Measurements from ENCODE around the gene DDX41. TPM values are rescaled to one million over a fixed set of nuclear protein-coding genes. Genes with fewer than 3 reads are reported as not detected.

The DDX41 gene
- total and polyA plus RNA-seq, 2 of the 13 experiments (the other 11 are each of a cell fraction or from before 2014, with no cell fraction given): 62.8 to 105 TPM

DNA sequence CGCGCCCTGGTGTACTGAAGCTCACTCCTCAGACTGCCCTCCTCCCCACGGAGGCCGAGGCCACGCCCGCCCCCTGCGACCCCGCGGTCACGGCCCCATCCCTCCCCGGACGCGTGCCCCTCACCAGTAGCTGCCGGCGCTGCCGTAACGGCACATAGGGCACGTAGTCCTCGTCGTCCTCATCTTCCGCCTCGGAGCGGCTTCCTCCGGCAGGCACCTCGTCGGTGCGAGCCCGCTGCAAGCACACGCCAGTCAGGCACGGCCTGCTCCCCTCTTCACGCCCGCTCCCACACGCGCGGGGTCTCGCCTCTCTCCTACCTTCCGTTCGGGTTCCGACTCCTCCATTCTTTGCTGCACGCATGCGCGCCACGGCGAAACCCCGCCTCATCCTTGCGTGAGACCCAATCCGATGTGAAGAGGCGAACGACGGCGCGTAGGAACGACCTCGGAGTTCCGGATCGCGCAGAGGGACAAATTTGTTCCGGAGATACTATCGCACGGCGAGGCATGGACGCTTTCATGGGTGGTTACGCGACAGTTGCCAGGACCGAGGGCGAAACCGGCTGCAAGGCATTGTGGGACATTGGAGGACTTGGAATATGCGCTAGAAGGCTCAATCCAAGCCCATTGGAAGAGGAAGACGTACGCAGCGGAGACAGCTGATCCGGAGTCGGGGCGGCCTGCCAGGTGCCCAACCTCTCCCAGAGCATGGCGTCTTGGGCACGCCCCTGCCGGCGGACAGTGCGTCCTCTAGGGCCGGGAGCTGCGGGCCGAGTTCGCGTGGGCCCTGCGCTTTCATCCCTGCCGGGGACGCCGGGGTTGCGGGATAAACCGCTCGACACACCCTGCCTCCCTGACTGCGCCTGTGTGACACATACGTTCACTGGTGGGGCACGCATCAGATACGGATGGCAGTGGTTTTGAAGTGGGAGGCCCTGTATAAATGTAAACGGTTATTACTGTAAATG, at the start of gene DDX41 (continued):
- 0 out of 2 replicates have a peak, but pooled peaks have one; percentile 31 for TF ChIP-seq ZNF3 (CRISPR knock-in tag; IDR thresholded peaks at IDR 0.05)
- no peak for TF ChIP-seq ZNF121 (CRISPR knock-in tag; IDR thresholded peaks at IDR 0.05)
- peak; percentile 99 for TF ChIP-seq THAP9 (CRISPR knock-in tag; IDR thresholded peaks at IDR 0.05; ENCODE audit: borderline replicate concordance)
- peak; percentile 100 for TF ChIP-seq GATAD1 (CRISPR knock-in tag; IDR thresholded peaks at IDR 0.05)
- peak; percentile 55 for TF ChIP-seq HIVEP1 (CRISPR knock-in tag; IDR thresholded peaks at IDR 0.05)
- TF ChIP-seq ZFP90 (CRISPR knock-in tag; IDR thresholded peaks at IDR 0.05; ENCODE audit: borderline replicate concordance): peak; percentile 87
- TF ChIP-seq AGO1 (IDR thresholded peaks at IDR 0.05; ENCODE audit: low read depth, low read length, poor library complexity, severe bottlenecking): peak; percentile 86
- peak; percentile 82; the same call in 1 of the 2 replicates for TF ChIP-seq ZNF780A (CRISPR knock-in tag; IDR thresholded peaks at IDR 0.05)
- 0 out of 2 replicates have a peak, but pooled peaks have one; percentile 15 for TF ChIP-seq ZNF251 (CRISPR knock-in tag; IDR thresholded peaks at IDR 0.05)
- TF ChIP-seq KDM2A (CRISPR knock-in tag; IDR thresholded peaks at IDR 0.05; ENCODE audit: borderline replicate concordance, low read depth): peak; percentile 99
- no peak; the same call in 1 of the 2 replicates for TF ChIP-seq ZBTB42 (CRISPR knock-in tag; IDR thresholded peaks at IDR 0.05)
- TF ChIP-seq HNF4G (IDR thresholded peaks at IDR 0.05; ENCODE audit: borderline replicate concordance, low read depth, low read length): no peak
- TF ChIP-seq HNF4G (CRISPR knock-in tag; IDR thresholded peaks at IDR 0.05; ENCODE audit: borderline replicate concordance, low read depth): 0 out of 2 replicates have a peak, but pooled peaks have one; percentile 17
- TF ChIP-seq MXD3 (CRISPR knock-in tag; IDR thresholded peaks at IDR 0.05): peak; percentile 46; the same call in 1 of the 2 replicates
- 0 out of 2 replicates have a peak, but pooled peaks have one; percentile 23 for TF ChIP-seq ISX (CRISPR knock-in tag; conservative IDR thresholded peaks at IDR 0.05)
- TF ChIP-seq JUN (CRISPR knock-in tag; IDR thresholded peaks at IDR 0.05): peak; percentile 61
- TF ChIP-seq ZFP41 (CRISPR knock-in tag; IDR thresholded peaks at IDR 0.05; ENCODE audit: borderline replicate concordance): 0 out of 2 replicates have a peak, but pooled peaks have one; percentile 41
- TF ChIP-seq ZSCAN22 (CRISPR knock-in tag; IDR thresholded peaks at IDR 0.05): peak; percentile 37; the same call in 1 of the 2 replicates
- TF ChIP-seq, protein P1, sequence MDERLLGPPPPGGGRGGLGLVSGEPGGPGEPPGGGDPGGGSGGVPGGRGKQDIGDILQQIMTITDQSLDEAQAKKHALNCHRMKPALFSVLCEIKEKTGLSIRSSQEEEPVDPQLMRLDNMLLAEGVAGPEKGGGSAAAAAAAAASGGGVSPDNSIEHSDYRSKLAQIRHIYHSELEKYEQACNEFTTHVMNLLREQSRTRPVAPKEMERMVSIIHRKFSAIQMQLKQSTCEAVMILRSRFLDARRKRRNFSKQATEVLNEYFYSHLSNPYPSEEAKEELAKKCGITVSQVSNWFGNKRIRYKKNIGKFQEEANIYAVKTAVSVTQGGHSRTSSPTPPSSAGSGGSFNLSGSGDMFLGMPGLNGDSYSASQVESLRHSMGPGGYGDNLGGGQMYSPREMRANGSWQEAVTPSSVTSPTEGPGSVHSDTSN (CRISPR knock-in tag; IDR thresholded peaks at IDR 0.05): no peak
- TF ChIP-seq IKZF4 (CRISPR knock-in tag; IDR thresholded peaks at IDR 0.05; ENCODE audit: borderline replicate concordance, low read depth, not compliant biosample characterization): peak; percentile 26

Data from HepG2 (cell line).